CD4-positive, alpha-beta T cell treated with Interferon alpha-2 for 1 hour (primary cell): Measurements from ENCODE around the gene TTLL9.
"Not testable (repeated sequence)": the region's sequence is repeated elsewhere in the genome, so short reads cannot be mapped to it uniquely, and the experiment has no call there.

Source experiments
- DNase-seq, 2 donors: peaks; one replicate each; pipeline ENCODE4 v3.0.0-alpha.2; 2020 to 2022

Gene TTLL9

GRCh38 chr20:31921480-31921879 lies 51.0 kb downstream of the TTLL9 start:
- not testable (repeated sequence) for DNase-seq

- no peak for DNase-seq
Observed at GRCh38 chr20:31922181-31922580, 51.7 kb downstream of the TTLL9 start.

- DNase-seq = no peak
Observed at GRCh38 chr20:31922588-31922987, 52.2 kb downstream of the TTLL9 start.

DNA sequence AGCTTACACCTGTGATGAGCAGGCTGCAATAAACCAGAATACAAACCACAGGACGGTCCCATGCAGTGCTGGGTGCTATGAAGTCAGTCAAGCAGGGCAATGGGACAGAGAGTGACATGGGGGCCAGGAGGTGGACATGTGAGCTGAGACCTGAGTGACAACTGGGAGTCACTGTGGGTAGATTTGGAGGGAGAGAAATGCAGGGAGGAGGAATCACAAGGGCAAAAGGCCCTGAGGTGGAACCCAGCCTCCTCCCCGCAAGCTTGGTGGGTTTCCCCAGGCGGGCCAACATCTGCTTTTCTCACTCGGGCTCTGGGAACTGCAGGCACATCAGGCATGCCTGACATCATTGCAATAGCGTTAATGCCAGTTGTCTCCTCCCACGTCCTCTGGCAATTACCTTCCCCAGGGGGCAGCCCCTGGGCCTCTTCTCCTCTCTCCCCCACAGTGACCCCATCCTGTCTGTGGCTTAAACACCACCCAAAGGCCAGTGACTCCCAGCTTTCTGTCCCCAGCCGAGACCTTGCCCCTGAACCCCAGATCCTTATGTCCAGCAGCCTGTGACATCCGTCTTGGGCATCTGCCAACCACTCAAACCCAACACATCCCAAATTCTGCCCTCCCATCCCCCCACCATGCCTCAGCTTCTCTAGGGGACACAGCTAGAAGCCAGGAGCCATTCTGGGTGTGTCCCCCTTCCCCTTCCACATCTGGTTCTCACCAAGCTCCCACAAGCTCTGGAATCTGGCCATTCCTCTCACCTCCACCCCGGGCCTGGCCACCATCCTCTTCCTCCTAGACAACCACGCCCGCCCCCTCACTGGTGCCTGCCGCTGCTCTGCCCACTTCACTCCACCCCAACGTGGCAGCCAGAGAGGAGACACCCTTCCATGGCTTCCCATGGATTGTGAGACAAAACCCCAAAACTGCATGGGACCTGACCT lies 53.2 kb downstream of the TTLL9 start:
- no peak for DNase-seq

DNA sequence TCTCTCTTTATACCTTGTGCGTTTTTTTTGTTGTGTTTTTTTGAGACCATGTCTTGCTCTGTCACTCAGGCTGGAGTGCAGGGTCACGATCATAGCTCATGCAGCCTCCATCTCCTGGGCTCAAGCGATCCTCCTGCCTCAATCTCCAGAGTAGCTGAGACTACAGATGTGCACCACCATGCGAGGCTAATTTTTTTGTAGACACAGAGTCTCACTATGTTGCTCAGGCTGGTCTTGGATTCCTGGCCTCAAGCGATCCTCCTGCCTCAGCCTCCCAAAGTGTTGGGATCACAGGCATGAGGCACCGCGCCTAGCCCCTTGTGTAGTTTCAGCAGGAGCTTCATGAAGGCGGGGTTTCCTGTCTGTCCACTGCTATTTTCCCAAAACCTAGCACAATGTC lies 54.1 kb downstream of the TTLL9 start:
- no peak for DNase-seq

- DNase-seq = no peak
Observed at GRCh38 chr20:31925631-31926030, 55.2 kb downstream of the TTLL9 start.

- no peak for DNase-seq
Observed at GRCh38 chr20:31926493-31926892, 56.1 kb downstream of the TTLL9 start.

DNA sequence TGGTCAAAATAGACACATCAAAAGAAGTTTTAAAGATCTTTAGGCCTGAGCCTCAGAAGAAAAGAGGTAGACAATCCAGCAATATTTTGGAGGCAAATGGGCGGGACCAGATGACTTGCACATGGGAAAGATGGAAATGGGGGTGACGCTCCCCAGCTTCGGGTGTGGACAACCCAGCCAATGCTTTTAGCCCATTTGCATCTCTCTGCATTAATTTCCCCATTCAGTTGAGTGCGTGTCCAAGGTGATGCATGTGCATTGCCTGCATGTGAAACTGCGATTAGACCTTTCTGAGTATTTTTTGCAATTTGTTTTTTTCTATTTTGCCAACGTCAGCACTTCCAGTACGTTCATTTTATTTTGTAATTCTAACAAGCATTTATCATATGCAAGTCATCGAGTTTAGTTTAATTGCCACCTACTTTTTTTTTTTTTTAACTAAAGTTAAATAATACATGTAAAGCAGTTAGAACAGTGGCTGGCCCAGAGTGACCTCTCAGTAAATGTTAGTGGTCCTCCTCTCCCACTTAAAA lies 57.3 kb downstream of the TTLL9 start:
- DNase-seq = no peak

DNA sequence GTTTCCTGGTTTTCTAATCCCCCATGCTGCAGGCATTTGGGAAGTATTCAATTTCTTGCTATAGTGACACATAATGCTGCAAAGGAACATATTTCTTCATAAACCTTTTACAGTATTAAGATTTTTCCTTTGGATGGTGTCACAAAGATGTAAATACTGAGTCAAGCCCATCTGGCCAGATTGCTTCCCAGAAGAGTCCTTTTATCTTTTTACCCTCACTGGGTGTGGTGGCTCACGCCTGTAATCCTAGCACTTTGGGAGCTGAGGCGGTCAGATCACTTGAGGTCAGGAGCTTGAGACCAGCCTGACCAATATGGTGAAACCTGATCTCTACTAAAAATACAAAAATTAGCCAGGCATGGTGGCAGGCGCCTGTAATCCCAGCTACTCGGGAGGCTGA lies 59.2 kb downstream of the TTLL9 start:
- not testable (repeated sequence) for DNase-seq

GRCh38 chr20:31930779-31931178 lies 60.3 kb downstream of the TTLL9 start:
- no peak for DNase-seq

DNA sequence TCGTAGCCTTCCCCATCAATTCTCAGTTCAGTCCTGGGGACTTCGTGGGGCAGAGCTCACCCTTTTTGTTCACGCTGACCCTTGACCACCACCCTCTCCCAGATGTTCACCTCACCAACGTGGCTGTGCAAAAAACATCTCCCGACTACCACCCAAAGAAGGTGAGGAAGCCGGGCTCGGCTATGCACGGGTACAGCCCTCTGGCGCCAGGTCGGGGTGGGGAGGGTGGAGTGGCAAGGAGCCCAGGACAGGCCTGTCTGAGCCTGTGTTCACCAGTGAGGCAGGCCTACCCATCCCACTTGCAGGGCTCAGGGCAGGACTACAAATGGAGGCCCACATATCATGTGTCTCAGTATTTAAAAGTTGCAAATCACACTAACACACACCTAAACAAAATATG lies 63.3 kb downstream of the TTLL9 start:
- no peak for DNase-seq

- DNase-seq = no peak
Observed at GRCh38 chr20:31934491-31934890, 64.1 kb downstream of the TTLL9 start.

GRCh38 chr20:31934968-31935764 lies 64.7 kb downstream of the TTLL9 start:
- DNase-seq = no peak

DNA sequence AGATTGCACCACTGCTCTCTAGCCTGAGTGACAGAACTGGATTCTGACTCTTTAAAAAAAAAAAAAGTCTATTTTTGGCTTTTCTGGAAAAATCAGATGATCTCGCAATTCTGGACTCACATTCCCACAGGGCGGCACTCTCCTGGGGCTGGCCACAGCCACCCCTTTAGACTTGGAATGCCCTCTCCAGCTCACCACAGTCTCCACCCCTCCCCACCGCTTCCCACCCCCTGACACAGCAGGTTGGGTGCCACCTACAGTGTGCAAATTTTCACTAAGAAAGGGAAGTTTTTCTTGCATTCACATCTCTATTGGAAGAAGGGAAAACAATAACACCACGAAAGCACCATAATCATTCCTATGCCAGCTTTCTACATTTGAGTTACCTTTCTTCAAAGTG lies 66.0 kb downstream of the TTLL9 start:
- no peak for DNase-seq

GRCh38 chr20:31937820-31938219 lies 67.4 kb downstream of the TTLL9 start:
- no peak for DNase-seq

GRCh38 chr20:31939661-31940060 lies 69.2 kb downstream of the TTLL9 start:
- no peak for DNase-seq

- DNase-seq = no peak
Observed at GRCh38 chr20:31943052-31943471, 72.6 kb downstream of the TTLL9 start.

DNA sequence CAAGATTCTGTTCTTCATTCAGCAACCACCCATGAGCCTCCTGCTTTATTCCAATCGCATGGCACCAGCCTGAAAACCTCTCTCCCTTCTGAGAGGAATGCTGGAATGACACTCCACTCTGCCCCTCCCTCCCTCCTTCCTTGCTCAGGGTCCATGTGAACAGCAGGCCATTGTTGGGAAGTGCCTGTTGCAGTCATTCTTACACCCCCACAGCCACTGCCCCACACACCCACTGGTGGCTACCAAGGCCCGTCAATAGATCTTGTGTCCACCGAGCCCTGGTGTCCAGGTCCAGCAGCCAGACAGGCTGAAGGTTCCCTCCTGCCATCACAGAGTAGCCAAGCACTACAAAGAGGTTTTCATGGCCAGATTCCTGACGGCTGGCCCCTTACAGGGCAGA lies 74.9 kb downstream of the TTLL9 start:
- no peak for DNase-seq

- no peak for DNase-seq
Observed at GRCh38 chr20:31945785-31946184, 75.4 kb downstream of the TTLL9 start.

DNA sequence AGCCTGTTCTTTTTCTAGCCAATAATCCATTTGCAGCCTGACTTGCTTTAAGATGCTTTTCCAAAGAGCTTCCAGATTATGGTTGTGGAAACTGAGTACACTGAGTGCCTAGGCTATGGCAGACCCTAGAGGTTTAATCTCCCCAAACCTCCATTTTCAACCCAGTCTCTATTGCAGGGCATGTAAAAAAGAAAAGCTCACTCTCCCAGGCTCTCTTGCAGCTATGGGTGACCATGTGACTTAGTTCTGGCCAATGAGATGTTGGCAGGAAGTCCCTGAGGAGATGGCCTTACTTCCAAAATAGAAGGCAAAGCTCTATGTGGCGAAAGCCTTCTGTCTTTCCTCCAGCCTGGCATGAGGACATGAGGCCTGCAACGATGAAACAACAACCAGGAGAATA lies 77.6 kb downstream of the TTLL9 start:
- DNase-seq = no peak

DNA sequence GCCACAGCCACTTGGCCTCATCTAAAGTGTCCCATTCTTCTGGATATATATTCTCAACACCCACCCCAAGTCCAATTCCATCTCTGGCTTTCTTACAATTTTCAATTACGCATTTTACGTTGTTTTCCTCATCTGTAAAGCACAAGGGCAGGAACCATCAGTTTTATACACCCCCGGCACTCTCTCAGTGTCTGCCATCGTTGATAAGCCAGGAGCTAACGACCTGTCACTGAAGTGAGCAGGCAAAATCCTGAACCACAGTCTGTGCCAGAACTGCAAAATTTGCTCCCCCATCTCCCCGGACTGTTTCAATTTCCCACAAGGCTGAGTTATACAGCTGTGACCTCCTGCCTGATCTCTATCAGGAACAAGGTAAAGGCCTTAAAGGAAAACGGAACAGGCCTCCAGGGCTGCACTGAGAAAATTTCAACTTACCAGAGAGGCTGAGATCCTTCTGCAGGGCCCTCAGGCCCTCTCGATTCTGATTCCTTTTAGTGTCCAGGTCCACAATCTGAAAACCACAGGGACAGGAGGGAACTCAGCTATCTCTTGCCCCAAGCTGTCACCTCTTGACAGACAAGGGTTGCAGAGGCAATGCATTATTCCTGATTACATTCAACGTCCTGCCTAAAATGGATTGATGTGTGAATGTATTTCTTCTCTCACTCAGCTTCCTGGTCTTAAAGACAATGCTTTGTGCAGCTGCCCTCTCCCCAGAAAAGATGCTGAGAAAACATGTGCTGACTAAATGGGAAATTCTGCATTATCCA lies 79.6 kb downstream of the TTLL9 start:
- DNase-seq = no peak

- no peak for DNase-seq
Observed at GRCh38 chr20:31951203-31951529, 80.7 kb downstream of the TTLL9 start.
